Activated CD4-positive, alpha-beta T cell treated with anti-CD3 and anti-CD28 coated beads for 24 hours (primary cell): ENCODE data around the gene RASD2.

Experiments
- DNase-seq, 2 donors: peaks; one replicate each; pipeline ENCODE4 v3.0.0-alpha.2; 2020; ENCODE audit warnings: low read depth in 2 of 2

RASD2 gene

GRCh38 chr22:35518811-35519210 lies 21.8 kb upstream of the RASD2 start:
- DNase-seq = no peak

GRCh38 chr22:35519306-35520000 lies 21.2 kb upstream of the RASD2 start:
- DNase-seq = no peak

GRCh38 chr22:35521358-35522224 lies 19.0 kb upstream of the RASD2 start:
- DNase-seq = no peak

- no peak for DNase-seq
These were observed 18.1 kb upstream of the RASD2 start for GRCh38 chr22:35522225-35523149.

GRCh38 chr22:35523167-35523947 lies 17.3 kb upstream of the RASD2 start:
- DNase-seq = no peak

GRCh38 chr22:35524966-35525686 lies 15.5 kb upstream of the RASD2 start:
- DNase-seq = no peak

GRCh38 chr22:35525687-35526332 lies 14.8 kb upstream of the RASD2 start:
- DNase-seq = no peak

- DNase-seq = no peak
These were observed 14.2 kb upstream of the RASD2 start for GRCh38 chr22:35526333-35526979.

- no peak for DNase-seq
These were observed 11.7 kb upstream of the RASD2 start for GRCh38 chr22:35528927-35529326.

GRCh38 chr22:35530700-35531099 lies 9.9 kb upstream of the RASD2 start:
- no peak for DNase-seq

- no peak for DNase-seq
These were observed 9.4 kb upstream of the RASD2 start for GRCh38 chr22:35531202-35531601.

GRCh38 chr22:35531676-35532075 lies 9.0 kb upstream of the RASD2 start:
- no peak for DNase-seq

GRCh38 chr22:35533365-35534029 lies 7.1 kb upstream of the RASD2 start:
- no peak for DNase-seq

GRCh38 chr22:35534091-35534490 lies 6.5 kb upstream of the RASD2 start:
- no peak for DNase-seq

- DNase-seq = no peak
These were observed 3.4 kb upstream of the RASD2 start for GRCh38 chr22:35537232-35537631.

GRCh38 chr22:35538801-35539321 lies 1.8 kb upstream of the RASD2 start:
- peak; percentile 21 to 28 for DNase-seq

- DNase-seq = no peak
These were observed 1.1 kb upstream of the RASD2 start for GRCh38 chr22:35539487-35539886.

GRCh38 chr22:35539910-35540594 lies 579 bp upstream of the RASD2 start:
- peak; percentile 55 to 60 for DNase-seq
